K562 (cell line): Measurements from ENCODE around the gene SFTPB. TPM values are rescaled to one million over a fixed set of nuclear protein-coding genes. Genes with fewer than 3 reads are reported as not detected.
A peak's percentile ranks its signal among the peaks of the same experiment; 100 is the strongest.

Source experiments
- ATAC-seq: fragments of 200-7000 bp; cut with Tn5 transposase; 3 replicates; pipeline ENCODE4 v1.9.1; 2020; ENCODE audit warnings: moderate library complexity
- BruUV-seq: library from RNA; stranded (reverse); fragments of 400-500 nt; replicated peaks from 2 replicates; lab custom pipeline; 2021; lab: Mats Ljungman, UMichigan
- CTCF ChIA-PET: fragments of 300-600 bp; formaldehyde crosslinking; extraction: SDS; loops from one replicate; lab custom pipeline; 2021; ENCODE audit warnings: low intra/inter-chr PET ratio; lab: Yijun Ruan, JAX
- POLR2A ChIA-PET: fragments of 300-600, 350-650 bp; sonication (Branson Sonifier 250); formaldehyde crosslinking; extraction: SDS; loops from one replicate; lab custom pipeline; 2021; ENCODE audit warnings: antibody characterized with exemption, inconsistent platforms; lab: Yijun Ruan, JAX
- DNase-seq, 4 experiments: peaks; one replicate each; pipeline versions ENCODE4 v3.0.0 to v3.0.0-alpha.2; 2011 to 2018; ENCODE audit warnings: low spot score in 3 of 4, mixed read lengths in 3 of 4; ENCODE audit errors: extremely low read depth in 1 of 4
- FAIRE-seq: peaks from 2 replicates; lab custom pipeline; 2011; peaks lifted over from hg19 to GRCh38; lab: Jason Lieb, UNC
- H2AFZ ChIP-seq: 2 replicates; pipeline ENCODE4 v1.6.0; 2011; ENCODE audit warnings: low read depth, low read length, control low read depth, inconsistent platforms
- H3K27ac ChIP-seq: fragments of 200-600 bp; 3 replicates; pipeline ENCODE4 v1.8.0; 2011; ENCODE audit warnings: low read depth, mild to moderate bottlenecking, control low read depth, inconsistent platforms, low read length, moderate library complexity, mixed read lengths; ENCODE audit errors: extremely low read depth
- H3K27me3 ChIP-seq, 2 experiments: fragments of 300-600 bp in 1 of 2; 2 replicates in 1 of 2; 3 replicates in 1 of 2; pipeline versions ENCODE4 v1.6.0 to v1.8.0; 2011; ENCODE audit warnings: inconsistent platforms in 2 of 2, low read length in 2 of 2, mild to moderate bottlenecking in 1 of 2, mixed read lengths in 1 of 2, moderate library complexity in 1 of 2; ENCODE audit not compliant: control insufficient read depth in 2 of 2, insufficient read depth in 2 of 2
- H3K36me3 ChIP-seq: fragments of 300-600 bp; 3 replicates; pipeline ENCODE4 v1.8.0; 2011; ENCODE audit warnings: mild to moderate bottlenecking, low read length, inconsistent platforms; ENCODE audit not compliant: control insufficient read depth, insufficient read depth
- H3K4me1 ChIP-seq, 2 experiments: fragments of 200-600 bp in 1 of 2; replicated peaks in 1 of 2; 2 replicates in 1 of 2; 3 replicates in 1 of 2; pipeline versions ENCODE4 v1.5.1 to v1.8.0; 2011; ENCODE audit warnings: inconsistent platforms in 2 of 2, low read length in 2 of 2, mild to moderate bottlenecking in 1 of 2, mixed read lengths in 1 of 2, moderate library complexity in 1 of 2; ENCODE audit not compliant: control insufficient read depth in 2 of 2, insufficient read depth in 2 of 2
- H3K4me2 ChIP-seq: 2 replicates; pipeline ENCODE4 v1.6.1; 2011; ENCODE audit warnings: low read length, control low read depth, inconsistent platforms, mixed read lengths; ENCODE audit not compliant: insufficient read depth
- H3K4me3 ChIP-seq: fragments of 200-600 bp; sonication (generic), shearing (Covaris generic); 2 replicates; pipeline ENCODE4 v1.5.1; 2016; ENCODE audit warnings: control low read depth, inconsistent platforms
- H3K79me2 ChIP-seq: fragments of 200-600 bp; 3 replicates; pipeline ENCODE4 v1.8.0; 2011; ENCODE audit warnings: low read length, inconsistent platforms; ENCODE audit not compliant: control insufficient read depth, insufficient read depth
- H3K9ac ChIP-seq, 2 experiments: 2 replicates each; pipeline versions ENCODE4 v1.6.0 to v1.6.1; 2011; ENCODE audit warnings: low read depth in 2 of 2, low read length in 2 of 2, control low read depth in 1 of 2, inconsistent platforms in 1 of 2, mild to moderate bottlenecking in 1 of 2, mixed read lengths in 1 of 2; ENCODE audit not compliant: insufficient read depth in 1 of 2
- H3K9me1 ChIP-seq: one replicate; pipeline ENCODE4 v1.6.0; 2011; ENCODE audit warnings: inconsistent platforms, mild to moderate bottlenecking, low read length, moderate library complexity; ENCODE audit not compliant: control insufficient read depth, insufficient read depth
- H3K9me3 ChIP-seq: replicated peaks from 2 replicates; pipeline ENCODE4 v1.5.1; 2011; ENCODE audit warnings: low read depth, low read length, inconsistent platforms; ENCODE audit not compliant: control insufficient read depth, insufficient read depth
- H4K20me1 ChIP-seq: replicated peaks from 2 replicates; pipeline ENCODE4 v1.6.1; 2011; ENCODE audit warnings: low read length, inconsistent platforms, mixed read lengths; ENCODE audit not compliant: control insufficient read depth, insufficient read depth
- GTF3C2 ChIP-seq: IDR thresholded peaks from 3 replicates; pipeline ENCODE4 v1.6.1; 2011; ENCODE audit warnings: borderline replicate concordance, mild to moderate bottlenecking, moderate library complexity; ENCODE audit not compliant: insufficient read length; ENCODE audit errors: extremely low read depth
- THAP12 ChIP-seq: fragments of 250-450 bp; sonication (Bioruptor Pico); IDR thresholded peaks from 2 replicates; pipeline ENCODE4 v1.9.0; 2021; ENCODE audit warnings: mild to moderate bottlenecking, inconsistent platforms
- ZNF589 ChIP-seq: fragments of 200-800 bp; sonication (Bioruptor generic); IDR thresholded peaks from 2 replicates; pipeline ENCODE4 v1.6.1; 2016; ENCODE audit warnings: low read depth, missing genetic modification characterization, missing compliant biosample characterization
- WGBS: fragments of 100-300 bp; shearing (Covaris generic); methylation state at CpG from one replicate; pipeline ENCODE4 v1.1.6; 2016; ENCODE audit warnings: low coverage, mixed read lengths; ENCODE audit not compliant: insufficient coverage; ENCODE audit errors: missing lambda C conversion rate; 5-methylcytosine and 5-hydroxymethylcytosine counted together
- in situ Hi-C: fragments of 300-500 bp; cut with MboI; formaldehyde crosslinking; loops from 4 replicates; pipeline ENCODE4 v1.15.0; 2018; ENCODE audit warnings: inconsistent platforms, mixed read lengths
- intact Hi-C: fragments of 100-400 bp; cut with micrococcal nuclease; formaldehyde crosslinking; loops from 2 replicates; pipeline ENCODE4 v1.14.2; 2022
- polyA plus RNA-seq, 8 experiments: library from polyadenylated mRNA; depleted of rRNA in 4 of 8; stranded (reverse) in 5 of 8; unstranded in 3 of 8; fragments of >200 nt; fragmentation: Nextera tagmentation in 2 of 8; fragmentation: Illumina TruSeq in 1 of 8; extraction: Ambion mirVana in 2 of 8; extraction: Trizol in 1 of 8; gene quantifications; 2 replicates each; pipeline versions ENCODE4 v1.2.1 to v1.2.3, GENCODE V29; 2011 to 2014; ENCODE audit warnings: inconsistent platforms in 1 of 8, missing spikeins in 1 of 8
- total RNA-seq, 7 experiments: library from RNA; depleted of rRNA in 6 of 7; stranded (reverse); fragments of >200 nt in 6 of 7; fragmentation: Illumina TruSeq in 2 of 7; extraction: Trizol in 2 of 7; gene quantifications; 2 replicates each; pipeline versions ENCODE4 v1.2.1 to v1.2.3, GENCODE V29; 2011 to 2021; ENCODE audit warnings: low replicate concordance in 1 of 7

The SFTPB gene
- total and polyA plus RNA-seq, 9 of the 15 experiments (the other 6 are each of a cell fraction or from before 2014, with no cell fraction given) = 0.03 to 7.0 TPM; not detected in 7

DNA sequence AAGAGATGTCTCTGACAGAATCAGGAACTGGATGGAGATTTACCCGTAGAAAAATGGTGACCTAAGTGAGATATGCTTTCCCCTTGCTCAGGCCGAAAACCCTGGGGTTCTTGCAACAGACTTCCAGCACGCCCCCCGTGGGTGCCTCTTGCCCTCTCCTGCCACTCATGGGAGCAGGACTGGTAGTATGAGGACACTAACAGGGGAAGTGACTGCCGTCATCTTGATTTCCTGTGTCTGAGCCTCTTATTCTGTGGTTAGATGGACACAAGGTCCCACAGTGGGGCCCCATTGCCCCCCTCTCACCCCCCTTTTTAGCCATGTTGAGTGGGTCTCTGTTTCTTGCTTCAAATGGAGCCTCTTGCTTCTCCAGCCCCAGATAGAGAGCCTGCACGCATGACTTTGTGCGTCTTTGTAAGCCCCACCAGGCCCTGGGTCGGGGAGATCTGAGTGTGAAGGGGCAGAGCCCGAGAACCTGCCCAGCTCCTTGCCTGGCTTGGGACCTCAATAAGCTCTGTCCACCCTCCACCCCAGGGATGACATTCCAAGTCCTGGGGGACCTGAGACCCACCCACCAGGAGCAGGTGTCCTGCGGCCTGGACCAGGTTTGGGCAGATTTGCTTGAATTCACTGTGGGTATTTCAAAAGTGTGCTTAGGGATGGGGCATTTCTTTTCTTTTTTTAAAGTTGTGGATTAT, 38.7 kb upstream of the SFTPB start:
- Histone ChIP-seq H3K4me1 (peaks cover 5 to 29% of the 10 kb centered on the region in 2 experiments), H3K27ac (no peak overlapping the region), H2AFZ (no peak overlapping the region), H3K79me2 (no peaks in the 10 kb centered on the region), H3K36me3 (no peaks in the 10 kb centered on the region), H3K9ac (peak overlapping the region in 1 of 2 experiments; percentile 33; a peak in 1 of 4 replicates), H3K27me3 (peaks cover 0 to 9% of the 10 kb centered on the region in 2 experiments; a peak in 2 of 5 replicates), H3K4me2 (no peak overlapping the region), H3K9me3 (no peaks in the 10 kb centered on the region), H3K9me1 (no peaks in the 10 kb centered on the region), H3K4me3 (no peak overlapping the region), H4K20me1 (no peaks in the 10 kb centered on the region)
- DNase-seq = no peak
- intact Hi-C loops = loop anchor here (1.0 to 5.0 kb wide), 3 partner anchors 27 to 289 kb away; partner anchors contain the start of gene SH2D6
- BruUV-seq = no TSS peak
- TF ChIP-seq GTF3C2 = no peak
- no peak for TF ChIP-seq THAP12 (CRISPR knock-in tag)
- peak; percentile 64; the same call in 1 of the 2 replicates for TF ChIP-seq ZNF589 (CRISPR knock-in tag)
- no peak for FAIRE-seq
- 44% methylated on average over 10 of the region's 10 CpGs for WGBS
- in situ Hi-C loops = no loop called here
- peak; percentile 7 for ATAC-seq
- ChIA-PET POLR2A (interaction anchor here (0.6 to 1.4 kb wide), 2 partner anchors 12 to 69 kb away, joined by 3 to 5 read pairs; no protein-coding TSS in a partner anchor), CTCF (interaction anchor here (0.6 to 1.7 kb wide), 3 partner anchors 27 to 69 kb away, joined by 4 to 14 read pairs (median 4); no protein-coding TSS in a partner anchor)
